SK-N-MC (cell line): ENCODE results near the gene MCEMP1.
"Not testable (repeated sequence)": the region's sequence is repeated elsewhere in the genome, so short reads cannot be mapped to it uniquely, and the experiment has no call there.

Experiments
- DNase-seq: peaks from one replicate; pipeline ENCODE4 v3.0.0-alpha.2; 2011; ENCODE audit warnings: low read depth, low spot score
- H3K27ac ChIP-seq: fragments of 200-600 bp; sonication (generic); 2 replicates; pipeline ENCODE4 v1.5.1; 2016; ENCODE audit warnings: mixed run types
- H3K36me3 ChIP-seq: fragments of 200-600 bp; sonication (generic); 2 replicates; pipeline ENCODE4 v1.6.1; 2017; ENCODE audit warnings: antibody characterized with exemption, low read length, mixed read lengths; ENCODE audit not compliant: insufficient read depth
- H3K4me3 ChIP-seq: fragments of 200-600 bp; sonication (generic); 2 replicates; pipeline ENCODE4 v1.5.1; 2016
- H3K9ac ChIP-seq: fragments of 200-600 bp; sonication (generic); 2 replicates; pipeline ENCODE4 v1.8.0; 2017; ENCODE audit warnings: mixed run types, mixed read lengths; ENCODE audit not compliant: insufficient read length
- H3K9me3 ChIP-seq: fragments of 200-600 bp; sonication (generic); 2 replicates; pipeline ENCODE4 v1.6.1; 2017; ENCODE audit warnings: low read depth, mild to moderate bottlenecking, antibody characterized with exemption, low read length, moderate library complexity, mixed read lengths
- EZH2 ChIP-seq: fragments of 200-600 bp; sonication (generic); IDR thresholded peaks from one replicate; pipeline ENCODE4 v1.6.1; 2017; ENCODE audit warnings: antibody characterized with exemption
- FOXP2 ChIP-seq: optimal IDR thresholded peaks from 2 replicates; pipeline ENCODE3; 2011; ENCODE audit warnings: mild to moderate bottlenecking, moderate library complexity; ENCODE audit not compliant: insufficient read depth; ENCODE audit errors: extremely low read length, control extremely low read depth
- POLR2AphosphoS5 ChIP-seq: IDR thresholded peaks from 2 replicates; pipeline ENCODE4 v1.6.1; 2012; ENCODE audit warnings: mild to moderate bottlenecking, low read depth, low read length, borderline replicate concordance

The MCEMP1 gene

GRCh38 chr19:7641290-7642276, 35.3 kb upstream of the MCEMP1 start:
- Histone ChIP-seq H3K36me3 (no peaks in the 10 kb centered on the region), H3K9me3 (no peaks in the 10 kb centered on the region)
- DNase-seq, result no peak

GRCh38 chr19:7642295-7643030, 34.4 kb upstream of the MCEMP1 start:
- Histone ChIP-seq H3K36me3 (no peaks in the 10 kb centered on the region), H3K9ac (no peak overlapping the region), H3K4me3 (no peak overlapping the region), H3K9me3 (no peaks in the 10 kb centered on the region), H3K27ac (no peak overlapping the region)
- TF ChIP-seq FOXP2, result no peak
- no peak for TF ChIP-seq POLR2AphosphoS5
- no peak for TF ChIP-seq EZH2
- DNase-seq, result no peak

More at GRCh38 chr19:7641290-7642276, 35.3 kb upstream of the MCEMP1 start:
- Histone ChIP-seq H3K4me3 (no peak overlapping the region), H3K27ac (no peak overlapping the region), H3K9ac (no peak overlapping the region)
- TF ChIP-seq POLR2AphosphoS5 (no peak), EZH2 (no peak), FOXP2 (no peak)

- no peak for TF ChIP-seq EZH2
- no peak for TF ChIP-seq POLR2AphosphoS5
- no peak for TF ChIP-seq FOXP2
- Histone ChIP-seq H3K9me3 (no peaks in the 10 kb centered on the region), H3K9ac (no peak overlapping the region), H3K4me3 (no peak overlapping the region), H3K36me3 (no peaks in the 10 kb centered on the region), H3K27ac (no peak overlapping the region)
- DNase-seq, result no peak
These were observed 33.9 kb upstream of the MCEMP1 start for GRCh38 chr19:7643031-7643415.

- H3K4me3 ChIP-seq, H3K9me3 ChIP-seq, DNase-seq, H3K36me3 ChIP-seq, H3K9ac ChIP-seq, H3K27ac ChIP-seq: not testable (repeated sequence)
These were observed 33.0 kb upstream of the MCEMP1 start for GRCh38 chr19:7643629-7644549.

- no peak overlapping the region for H3K4me3 ChIP-seq
- no peak for DNase-seq
- no peaks in the 10 kb centered on the region for H3K9me3 ChIP-seq
- no peak overlapping the region for H3K9ac ChIP-seq
- H3K27ac ChIP-seq, result no peak overlapping the region
- no peaks in the 10 kb centered on the region for H3K36me3 ChIP-seq
- TF ChIP-seq FOXP2 (no peak), POLR2AphosphoS5 (no peak), EZH2 (no peak)
These were observed 32.4 kb upstream of the MCEMP1 start for GRCh38 chr19:7644550-7644877.

GRCh38 chr19:7645163-7645562, 31.7 kb upstream of the MCEMP1 start:
- H3K4me3 ChIP-seq, result no peak overlapping the region
- TF ChIP-seq POLR2AphosphoS5, result no peak; the same call in 1 of the 2 replicates
- no peak for TF ChIP-seq FOXP2
- no peak for TF ChIP-seq EZH2
- no peak overlapping the region for H3K27ac ChIP-seq
- no peak overlapping the region for H3K9ac ChIP-seq
- no peaks in the 10 kb centered on the region for H3K36me3 ChIP-seq
- no peaks in the 10 kb centered on the region for H3K9me3 ChIP-seq
- no peak for DNase-seq

GRCh38 chr19:7645656-7646425, 31.0 kb upstream of the MCEMP1 start:
- no peak overlapping the region for H3K4me3 ChIP-seq

More at GRCh38 chr19:7645656-7646425, 31.0 kb upstream of the MCEMP1 start:
- no peaks in the 10 kb centered on the region for H3K36me3 ChIP-seq
- no peak for DNase-seq
- no peaks in the 10 kb centered on the region for H3K9me3 ChIP-seq
- no peak overlapping the region for H3K9ac ChIP-seq
- TF ChIP-seq EZH2 (no peak), FOXP2 (no peak), POLR2AphosphoS5 (no peak)
- H3K27ac ChIP-seq, result no peak overlapping the region
